CD8-positive, alpha-beta memory T cell (primary cell): ENCODE data around the gene TMEM120B. TPM values are rescaled to one million over a fixed set of nuclear protein-coding genes. Genes with fewer than 3 reads are reported as not detected.
"Not testable (repeated sequence)": the region's sequence is repeated elsewhere in the genome, so short reads cannot be mapped to it uniquely, and the experiment has no call there.

Experiments used
- CTCF ChIA-PET: fragments of 350-600 bp; sonication (Branson Sonifier 250); formaldehyde crosslinking; loops from one replicate; lab custom pipeline; 2021; ENCODE audit warnings: antibody characterized with exemption; lab: Charles Lee
- POLR2A ChIA-PET: fragments of 350-600 bp; sonication (Branson Sonifier 250); formaldehyde crosslinking; loops from one replicate; lab custom pipeline; 2021; ENCODE audit warnings: antibody characterized with exemption; lab: Charles Lee
- DNase-seq, 5 donors: peaks; one replicate each; pipeline versions ENCODE4 v3.0.0 to v3.0.0-alpha.2; 2020 to 2022; ENCODE audit warnings: mixed read lengths in 1 of 5
- H3K27ac ChIP-seq: one replicate; pipeline ENCODE4 v1.7.0; 2013; ENCODE audit warnings: low read depth, mild to moderate bottlenecking, low read length, moderate library complexity
- H3K27me3 ChIP-seq: 2 replicates; pipeline ENCODE4 v1.7.0; 2013; ENCODE audit warnings: low read length, mild to moderate bottlenecking; ENCODE audit not compliant: insufficient read depth, poor library complexity, severe bottlenecking
- H3K36me3 ChIP-seq: 2 replicates; pipeline ENCODE4 v1.7.0; 2013; ENCODE audit warnings: mild to moderate bottlenecking, low read length, moderate library complexity; ENCODE audit not compliant: insufficient read depth
- H3K4me1 ChIP-seq: 2 replicates; pipeline ENCODE4 v1.7.0; 2013; ENCODE audit warnings: mild to moderate bottlenecking, low read length, moderate library complexity; ENCODE audit not compliant: insufficient read depth
- H3K4me3 ChIP-seq: 2 replicates; pipeline ENCODE4 v1.7.0; 2013; ENCODE audit warnings: mild to moderate bottlenecking, low read length
- H3K9me3 ChIP-seq: 2 replicates; pipeline ENCODE4 v1.7.0; 2013; ENCODE audit warnings: mild to moderate bottlenecking, low read length
- H3K27ac Mint-ChIP-seq, 8 donors: one replicate each; pipeline ENCODE4 v1.8.0; 2020 to 2021; ENCODE audit warnings: mixed read lengths in 8 of 8, mild to moderate bottlenecking in 6 of 8, inconsistent platforms in 3 of 8, moderate library complexity in 3 of 8
- H3K27me3 Mint-ChIP-seq, 2 donors: one replicate each; pipeline ENCODE4 v1.8.0; 2020 to 2021; ENCODE audit warnings: mixed read lengths in 2 of 2, mild to moderate bottlenecking in 1 of 2, moderate library complexity in 1 of 2
- H3K36me3 Mint-ChIP-seq, 3 donors: one replicate each; pipeline ENCODE4 v1.8.0; 2020 to 2021; ENCODE audit warnings: mixed read lengths in 3 of 3, inconsistent platforms in 1 of 3, mild to moderate bottlenecking in 1 of 3
- H3K4me1 Mint-ChIP-seq, 3 donors: one replicate each; pipeline ENCODE4 v1.8.0; 2020 to 2021; ENCODE audit warnings: mixed read lengths in 3 of 3, inconsistent platforms in 1 of 3, mild to moderate bottlenecking in 1 of 3
- H3K4me3 Mint-ChIP-seq, 7 donors: one replicate each; pipeline ENCODE4 v1.8.0; 2020 to 2021; ENCODE audit warnings: mixed read lengths in 7 of 7, mild to moderate bottlenecking in 6 of 7, moderate library complexity in 4 of 7, inconsistent platforms in 2 of 7
- H3K9me3 Mint-ChIP-seq, 5 donors: one replicate each; pipeline ENCODE4 v1.8.0; 2020 to 2022; ENCODE audit warnings: mixed read lengths in 5 of 5, mild to moderate bottlenecking in 3 of 5, moderate library complexity in 2 of 5, inconsistent platforms in 1 of 5
- polyA plus RNA-seq: library from polyadenylated mRNA; unstranded; fragments of 300-500 nt; fragmentation: Illumina TruSeq; gene quantifications from one replicate; pipeline ENCODE4 v1.2.3, GENCODE V29; 2021
- total RNA-seq, 2 experiments: library from RNA; stranded (reverse); gene quantifications; one replicate each; pipeline ENCODE4 v1.2.3, GENCODE V29; 2021

The TMEM120B gene
- total and polyA plus RNA-seq, 3 experiments from 2014 or later, result 3.9 to 15.2 (median 12.5) TPM

DNA sequence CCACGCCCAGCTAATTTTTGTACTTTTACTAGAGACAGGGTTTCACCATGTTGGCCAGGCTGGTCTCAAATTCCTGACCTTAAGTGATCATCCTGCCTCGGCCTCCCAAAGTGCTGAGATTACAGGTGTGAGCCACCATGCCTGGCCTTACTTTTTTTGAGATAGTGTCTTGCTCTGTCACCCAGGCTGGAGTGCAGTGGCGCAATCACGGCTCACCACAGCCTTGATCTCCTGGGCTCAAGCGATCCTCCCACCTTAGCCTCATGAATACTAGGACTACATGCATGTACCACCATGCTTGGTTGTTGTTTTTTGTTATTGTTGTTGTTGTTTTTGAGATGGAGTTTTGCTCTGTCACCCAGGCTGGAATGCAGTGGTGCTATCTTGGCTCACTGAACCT is 33.0 kb downstream of the TMEM120B start:
- DNase-seq, H3K36me3 Mint-ChIP-seq, POLR2A ChIA-PET: not testable (repeated sequence)

DNA sequence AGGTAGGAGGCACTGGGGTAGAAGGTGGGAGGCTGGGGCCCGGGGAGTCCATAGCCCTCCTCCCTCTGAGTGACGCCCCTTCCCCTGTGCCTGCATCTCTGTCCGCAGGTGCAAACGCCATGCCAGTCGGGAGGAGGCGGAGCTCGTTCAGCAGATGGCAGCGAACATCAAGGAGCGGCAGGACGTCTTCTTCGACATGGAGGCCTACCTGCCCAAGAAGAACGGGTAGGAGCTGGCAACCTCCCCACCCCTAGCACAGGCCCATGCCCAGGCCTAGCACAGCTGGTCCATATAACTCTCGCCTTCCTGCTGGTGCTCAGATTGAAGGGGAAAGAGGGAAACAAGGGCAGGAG is 35.6 kb downstream of the TMEM120B start:
- peaks cover 3 to 7% (median 7%) of the 10 kb centered on the region in 3 donors for H3K4me1 Mint-ChIP-seq
- DNase-seq, result no peak
- ChIA-PET CTCF (interaction anchor here (1.3 kb wide), 1 partner anchor 25 kb away, joined by 5 read pairs; no protein-coding TSS in a partner anchor), POLR2A (interaction anchor here (0.5 kb wide), 1 partner anchor 21 kb away, joined by 5 read pairs; no protein-coding TSS in a partner anchor)
- peak overlapping the region; percentile 17 for H3K27ac ChIP-seq
- H3K4me3 ChIP-seq, result no peak overlapping the region
- no peaks in the 10 kb centered on the region for H3K27me3 ChIP-seq
- no peak overlapping the region for H3K4me3 Mint-ChIP-seq
- H3K36me3 Mint-ChIP-seq, result peaks cover 0 to 6% (median 0%) of the 10 kb centered on the region in 3 donors
- no peaks in the 10 kb centered on the region for H3K9me3 ChIP-seq
- H3K9me3 Mint-ChIP-seq, result peaks cover 0 to 1% (median 0%) of the 10 kb centered on the region in 5 donors
- H3K27me3 Mint-ChIP-seq, result peaks cover 0 to 1% of the 10 kb centered on the region in 2 donors
- no peaks in the 10 kb centered on the region for H3K36me3 ChIP-seq
- H3K27ac Mint-ChIP-seq, result peak overlapping the region in 2 of 8 donors; percentile 52 to 70
- H3K4me1 ChIP-seq, result no peaks in the 10 kb centered on the region

More for the DNA sequence above, 33.0 kb downstream of the TMEM120B start:
- H3K27ac Mint-ChIP-seq, result peak overlapping the region in 1 of 8 donors; percentile 33
- not testable (repeated sequence) for H3K9me3 Mint-ChIP-seq, H3K4me3 ChIP-seq, H3K4me1 Mint-ChIP-seq, H3K36me3 ChIP-seq, H3K27me3 ChIP-seq, H3K27me3 Mint-ChIP-seq, H3K9me3 ChIP-seq, H3K4me1 ChIP-seq, H3K4me3 Mint-ChIP-seq, H3K27ac ChIP-seq
- CTCF ChIA-PET, result interaction anchor here (0.9 kb wide), 1 partner anchor 10 kb away, joined by 4 read pairs; no protein-coding TSS in a partner anchor

DNA sequence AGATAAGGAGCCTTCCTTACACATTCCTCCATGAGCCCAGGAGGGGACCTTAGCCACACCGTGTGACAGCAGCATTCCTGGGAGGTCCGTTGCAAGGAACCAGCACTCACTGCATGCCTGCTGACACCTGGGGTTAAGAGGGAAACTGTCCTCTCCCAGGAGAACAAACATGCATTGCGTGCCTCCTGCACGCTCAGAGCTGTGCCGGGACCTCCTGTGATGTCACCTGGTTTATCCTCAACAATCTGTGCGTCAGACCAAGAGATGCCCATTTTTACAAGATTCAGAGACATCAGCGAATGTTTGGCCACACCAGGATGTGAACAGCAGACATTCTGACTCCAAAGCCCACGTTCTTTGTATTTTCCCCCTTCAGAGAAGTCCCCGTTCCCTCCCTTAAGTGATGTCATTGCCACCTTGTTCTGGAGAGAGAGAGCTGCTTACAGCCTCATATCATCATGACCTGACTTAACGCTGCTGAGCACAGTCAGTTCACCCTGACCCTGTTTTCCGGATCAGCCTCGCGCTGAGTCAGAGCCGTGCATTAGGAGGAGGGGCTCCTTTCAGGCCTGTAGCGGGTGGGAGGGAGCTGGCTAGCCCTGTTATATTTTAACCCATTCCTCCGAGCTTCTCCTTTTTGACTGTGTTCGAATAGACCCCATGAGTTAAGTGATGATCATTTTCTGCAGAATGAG is 36.2 kb downstream of the TMEM120B start:
- Histone ChIP-seq H3K4me1 (no peaks in the 10 kb centered on the region), H3K27ac (peak overlapping the region; percentile 17), H3K4me3 (no peak overlapping the region), H3K27me3 (no peaks in the 10 kb centered on the region), H3K9me3 (no peaks in the 10 kb centered on the region), H3K36me3 (no peaks in the 10 kb centered on the region)
- Mint-ChIP-seq H3K9me3 (peaks cover 0 to 1% (median 0%) of the 10 kb centered on the region in 5 donors), H3K4me1 (peaks cover 3 to 7% (median 7%) of the 10 kb centered on the region in 3 donors), H3K27ac (peak overlapping the region in 2 of 8 donors; percentile 52 to 80), H3K27me3 (peaks cover 0 to 1% of the 10 kb centered on the region in 2 donors), H3K36me3 (peaks cover 0 to 6% (median 0%) of the 10 kb centered on the region in 3 donors), H3K4me3 (no peak overlapping the region)
- POLR2A ChIA-PET, result no interaction called here
- DNase-seq, result no peak
- CTCF ChIA-PET, result interaction anchor here (1.3 kb wide), 1 partner anchor 24 kb away, joined by 5 read pairs; no protein-coding TSS in a partner anchor

DNA sequence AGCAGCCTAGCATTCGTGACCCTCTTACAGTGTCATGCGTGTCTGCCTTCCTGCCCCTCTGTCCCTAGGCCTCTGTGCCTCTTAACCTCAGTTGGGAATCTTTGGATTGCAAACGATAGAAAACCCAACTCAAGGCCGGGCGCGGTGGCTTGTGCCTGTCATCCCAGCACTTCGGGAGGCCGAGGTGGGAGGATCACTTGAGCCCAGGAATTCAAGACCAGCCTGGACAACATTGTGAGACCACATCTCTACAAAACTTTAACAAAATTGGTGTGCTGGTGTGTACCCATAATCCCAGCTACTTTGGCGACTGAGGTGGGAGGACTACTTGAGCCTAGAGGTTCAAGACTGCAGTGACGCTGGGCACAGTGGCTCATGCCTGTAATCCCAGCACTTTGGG is 36.7 kb downstream of the TMEM120B start:
- Mint-ChIP-seq H3K27ac (peak overlapping the region in 1 of 8 donors; percentile 52), H3K4me1 (peaks cover 3 to 7% (median 7%) of the 10 kb centered on the region in 3 donors), H3K36me3 (peaks cover 0 to 5% (median 0%) of the 10 kb centered on the region in 3 donors), H3K9me3 (peaks cover 0 to 1% (median 0%) of the 10 kb centered on the region in 5 donors), H3K27me3 (no peaks in the 10 kb centered on the region), H3K4me3 (peak overlapping the region in 1 of 7 donors; percentile 11)
- POLR2A ChIA-PET, result no interaction called here
- H3K27me3 ChIP-seq, result no peaks in the 10 kb centered on the region
- H3K27ac ChIP-seq, result peak overlapping the region; percentile 38
- CTCF ChIA-PET, result interaction anchor here (0.9 to 1.3 kb wide), 2 partner anchors 24 to 45 kb away, joined by 4 to 5 read pairs; no protein-coding TSS in a partner anchor
- H3K4me1 ChIP-seq, result no peaks in the 10 kb centered on the region
- H3K36me3 ChIP-seq, result no peaks in the 10 kb centered on the region
- H3K9me3 ChIP-seq, result no peaks in the 10 kb centered on the region
- DNase-seq, result no peak
- H3K4me3 ChIP-seq, result no peak overlapping the region

GRCh38 chr12:121750507-121750955 is 38.0 kb downstream of the TMEM120B start:
- H3K9me3 ChIP-seq, result no peaks in the 10 kb centered on the region
- peak in 1 of 5 donors; percentile 54 for DNase-seq
- H3K4me1 Mint-ChIP-seq, result peaks cover 4 to 7% (median 7%) of the 10 kb centered on the region in 3 donors
- ChIA-PET CTCF (no interaction called here), POLR2A (no interaction called here)
- no peaks in the 10 kb centered on the region for H3K27me3 ChIP-seq
- no peaks in the 10 kb centered on the region for H3K4me1 ChIP-seq
- peaks cover 0 to 4% (median 0%) of the 10 kb centered on the region in 3 donors for H3K36me3 Mint-ChIP-seq
- H3K36me3 ChIP-seq, result no peaks in the 10 kb centered on the region
- H3K27ac Mint-ChIP-seq, result peak overlapping the region in 4 of 8 donors; percentile 20 to 72 (median 60)
- H3K4me3 ChIP-seq, result no peak overlapping the region
- no peak overlapping the region for H3K4me3 Mint-ChIP-seq
- peak overlapping the region; percentile 16 for H3K27ac ChIP-seq
- no peaks in the 10 kb centered on the region for H3K27me3 Mint-ChIP-seq
- H3K9me3 Mint-ChIP-seq, result peaks cover 0 to 1% (median 0%) of the 10 kb centered on the region in 5 donors

DNA sequence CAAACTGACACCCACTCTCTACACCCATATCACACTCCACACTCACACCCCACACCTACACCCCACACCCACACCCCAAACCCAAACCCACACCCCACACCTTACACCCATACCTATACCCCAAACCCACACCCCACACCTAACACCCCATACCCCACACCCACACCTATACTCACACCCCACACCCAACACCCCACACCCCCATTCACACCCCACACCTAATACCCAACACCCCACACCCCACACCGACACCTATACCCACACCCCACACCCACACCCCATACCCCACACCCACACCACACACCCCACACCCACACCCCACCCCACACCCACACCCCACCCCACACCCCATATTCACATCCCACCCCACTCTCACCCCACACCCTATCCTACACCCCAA is 38.5 kb downstream of the TMEM120B start:
- Mint-ChIP-seq H3K27me3 (no peaks in the 10 kb centered on the region), H3K27ac (no peak overlapping the region), H3K4me1 (peaks cover 5 to 11% (median 11%) of the 10 kb centered on the region in 3 donors), H3K9me3 (peaks cover 0 to 1% (median 0%) of the 10 kb centered on the region in 5 donors), H3K36me3 (peaks cover 0 to 4% (median 0%) of the 10 kb centered on the region in 3 donors), H3K4me3 (no peak overlapping the region)
- Histone ChIP-seq H3K9me3 (no peaks in the 10 kb centered on the region), H3K4me1 (no peaks in the 10 kb centered on the region), H3K4me3 (no peak overlapping the region), H3K27ac (peak overlapping the region; percentile 16), H3K36me3 (no peaks in the 10 kb centered on the region), H3K27me3 (no peaks in the 10 kb centered on the region)
- ChIA-PET POLR2A (no interaction called here), CTCF (no interaction called here)
- DNase-seq, result peak in 1 of 5 donors; percentile 48

DNA sequence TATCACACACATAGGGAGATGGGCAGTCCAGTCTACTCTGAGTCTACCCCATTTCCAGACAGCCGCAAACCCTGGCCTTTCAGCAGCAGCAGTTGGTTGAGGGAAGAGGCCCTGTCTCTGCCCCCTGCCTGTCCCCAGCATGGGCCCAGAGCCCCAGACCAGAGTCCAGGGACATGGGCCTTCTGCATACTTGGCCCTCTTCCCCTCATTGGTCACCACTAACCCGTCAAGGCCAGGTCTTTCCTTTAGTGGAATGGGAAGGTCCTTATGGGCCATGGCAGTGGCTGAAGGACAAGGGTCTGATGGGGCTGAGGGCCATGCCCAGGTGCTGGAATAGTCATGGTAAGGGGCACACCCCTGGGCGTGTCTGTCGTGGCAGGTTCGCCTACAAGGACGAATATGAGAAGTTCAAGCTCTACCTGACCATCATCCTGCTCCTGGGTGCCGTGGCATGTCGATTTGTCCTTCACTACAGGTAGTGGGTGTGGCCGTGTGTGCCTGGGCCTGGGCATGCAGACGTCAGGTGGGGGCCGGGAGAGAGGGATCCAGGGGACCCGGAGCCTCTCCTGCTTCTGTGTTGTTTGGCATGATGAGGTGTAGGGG is 39.3 kb downstream of the TMEM120B start:
- peaks cover 0 to 1% (median 0%) of the 10 kb centered on the region in 5 donors for H3K9me3 Mint-ChIP-seq
- CTCF ChIA-PET, result interaction anchor here (1.2 kb wide), 1 partner anchor 43 kb away, joined by 3 read pairs; no protein-coding TSS in a partner anchor
- H3K4me3 Mint-ChIP-seq, result no peak overlapping the region
- H3K27ac Mint-ChIP-seq, result peak overlapping the region in 6 of 8 donors; percentile 7 to 83 (median 64)
- no peaks in the 10 kb centered on the region for H3K36me3 ChIP-seq
- POLR2A ChIA-PET, result no interaction called here
- no peaks in the 10 kb centered on the region for H3K27me3 ChIP-seq
- peaks cover 0 to 1% of the 10 kb centered on the region in 2 donors for H3K27me3 Mint-ChIP-seq
- H3K4me1 ChIP-seq, result peaks cover 4% of the 10 kb centered on the region
- peaks cover 0 to 4% (median 0%) of the 10 kb centered on the region in 3 donors for H3K36me3 Mint-ChIP-seq
- no peaks in the 10 kb centered on the region for H3K9me3 ChIP-seq
- no peak overlapping the region for H3K4me3 ChIP-seq
- peaks cover 12 to 19% (median 19%) of the 10 kb centered on the region in 3 donors for H3K4me1 Mint-ChIP-seq
- no peak for DNase-seq
- H3K27ac ChIP-seq, result no peak overlapping the region
